GM20000 (cell line): ENCODE measurements around the gene PSPH.
A peak's percentile ranks its signal among the peaks of the same experiment; 100 is the strongest.
"Not testable (repeated sequence)": the region's sequence is repeated elsewhere in the genome, so short reads cannot be mapped to it uniquely, and the experiment has no call there.

Source experiments
- DNase-seq: peaks from one replicate; pipeline ENCODE4 v3.0.0; 2012; ENCODE audit warnings: low spot score
- CTCF ChIP-seq: IDR thresholded peaks from 2 replicates; pipeline ENCODE4 v1.5.1; 2012; ENCODE audit warnings: mild to moderate bottlenecking, control low read depth; ENCODE audit errors: extremely low read depth, missing control alignments

Gene PSPH

GRCh38 chr7:56074371-56074791 lies 23.1 kb upstream of the PSPH start:
- peak; percentile 80 for DNase-seq
- TF ChIP-seq CTCF: peak; percentile 80

GRCh38 chr7:56066376-56066775 lies 15.1 kb upstream of the PSPH start:
- not testable (repeated sequence) for DNase-seq

- DNase-seq: peak; percentile 96
- TF ChIP-seq CTCF: no peak
These were observed 12.8 kb upstream of the PSPH start, which contains the start of gene SUMF2 for GRCh38 chr7:56063882-56064625. TSS of gene SUMF2 (plus strand) at chr7:56064286. CDS start at chr7:56064312, 26 bp downstream.

- no peak for TF ChIP-seq CTCF
- no peak for DNase-seq
These were observed 12.2 kb upstream of the PSPH start for GRCh38 chr7:56063500-56063881.

GRCh38 chr7:56062382-56062781 lies 11.1 kb upstream of the PSPH start:
- TF ChIP-seq CTCF: no peak
- no peak for DNase-seq

GRCh38 chr7:56053993-56054392 lies 2.7 kb upstream of the PSPH start:
- no peak for TF ChIP-seq CTCF
- no peak for DNase-seq

GRCh38 chr7:56053379-56053778 lies 2.1 kb upstream of the PSPH start:
- TF ChIP-seq CTCF: no peak
- DNase-seq: no peak

GRCh38 chr7:56051053-56051338 lies 248 bp downstream of the PSPH start:
- TF ChIP-seq CTCF: no peak
- no peak for DNase-seq

- not testable (repeated sequence) for DNase-seq
These were observed 2.5 kb downstream of the PSPH start for GRCh38 chr7:56048763-56049162.
